CD4-positive, alpha-beta T cell treated with Interleukin-15 for 1 hour (primary cell): ENCODE data around the gene MAP7.
"Not testable (repeated sequence)": the region's sequence is repeated elsewhere in the genome, so short reads cannot be mapped to it uniquely, and the experiment has no call there.

Experiments used
- DNase-seq: peaks from one replicate; pipeline ENCODE4 v3.0.0-alpha.2; 2020

MAP7 gene

DNA sequence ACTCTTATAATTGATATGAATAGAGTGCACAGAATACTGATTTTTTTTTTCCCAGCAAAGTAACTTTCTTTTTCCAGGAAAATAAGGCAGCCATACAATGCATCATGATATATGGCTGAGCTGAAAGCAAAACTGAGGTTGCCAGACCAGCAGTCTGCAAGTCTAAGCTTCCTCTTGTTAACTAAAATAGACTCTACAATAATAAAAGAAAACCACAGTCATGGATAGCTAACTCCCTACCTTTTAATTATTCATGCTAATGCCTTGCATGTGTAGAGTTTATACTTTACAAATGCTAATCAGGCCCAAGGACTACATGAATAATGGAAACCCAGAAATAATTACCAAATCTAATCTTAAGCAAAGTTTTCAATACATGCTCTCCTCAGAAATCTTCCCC lies 47.4 kb downstream of the MAP7 start:
- no peak for DNase-seq

DNA sequence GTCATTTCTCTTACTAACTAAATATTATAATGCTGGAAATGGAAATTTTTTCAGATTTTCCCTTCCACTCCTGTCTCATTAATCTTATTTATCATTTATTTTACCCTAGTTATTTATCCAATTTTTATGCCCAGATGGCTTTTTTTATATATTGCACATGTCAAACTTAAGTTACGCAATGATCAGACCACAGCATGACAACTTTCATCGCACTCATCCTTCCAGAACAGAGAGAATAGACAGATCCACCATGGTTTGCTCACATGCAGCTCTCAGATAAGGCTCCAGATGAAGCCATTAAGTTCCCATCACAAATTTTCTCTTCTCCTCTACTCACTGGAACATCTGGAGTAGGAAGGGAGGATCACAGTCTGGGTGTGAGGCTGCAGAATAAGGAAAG lies 48.7 kb downstream of the MAP7 start:
- DNase-seq: no peak

DNA sequence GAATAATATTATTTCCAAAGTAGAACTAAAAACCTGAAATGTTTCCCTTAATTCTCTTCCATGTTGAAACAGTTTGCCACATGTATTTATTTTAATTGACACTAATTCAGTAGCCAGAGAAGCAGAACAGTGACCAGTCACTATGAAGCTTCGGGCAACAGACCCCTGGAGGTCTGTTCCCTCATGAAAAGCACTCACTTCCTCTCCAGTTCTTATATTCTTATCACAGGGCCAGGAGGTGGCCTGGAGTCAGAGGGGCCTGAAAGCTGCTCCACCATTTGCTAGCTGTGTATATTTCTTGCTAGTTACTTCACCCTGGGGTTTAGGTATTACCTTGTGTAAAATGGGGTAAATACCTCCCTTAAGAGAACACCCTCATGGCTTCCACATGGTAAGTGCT lies 49.1 kb downstream of the MAP7 start:
- DNase-seq: no peak

DNA sequence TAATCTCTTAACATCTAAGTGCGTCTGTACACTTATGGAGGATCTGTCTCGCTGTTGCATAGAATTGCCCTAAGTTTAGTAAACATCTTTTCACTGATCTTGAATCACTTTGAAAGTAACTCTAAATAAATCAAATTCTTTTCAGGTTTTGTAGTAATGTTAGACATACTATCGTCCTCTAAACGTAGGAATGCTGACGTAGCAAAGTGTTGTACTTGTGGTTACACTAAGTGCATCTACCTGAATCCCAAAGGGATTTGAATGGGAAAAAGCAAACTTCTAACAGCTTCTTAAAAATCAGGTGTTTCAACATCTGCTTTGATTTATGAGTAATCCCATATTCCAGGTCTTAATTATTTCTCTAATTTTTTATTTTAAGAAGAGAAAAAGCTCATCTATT lies 49.8 kb downstream of the MAP7 start:
- DNase-seq: no peak

DNA sequence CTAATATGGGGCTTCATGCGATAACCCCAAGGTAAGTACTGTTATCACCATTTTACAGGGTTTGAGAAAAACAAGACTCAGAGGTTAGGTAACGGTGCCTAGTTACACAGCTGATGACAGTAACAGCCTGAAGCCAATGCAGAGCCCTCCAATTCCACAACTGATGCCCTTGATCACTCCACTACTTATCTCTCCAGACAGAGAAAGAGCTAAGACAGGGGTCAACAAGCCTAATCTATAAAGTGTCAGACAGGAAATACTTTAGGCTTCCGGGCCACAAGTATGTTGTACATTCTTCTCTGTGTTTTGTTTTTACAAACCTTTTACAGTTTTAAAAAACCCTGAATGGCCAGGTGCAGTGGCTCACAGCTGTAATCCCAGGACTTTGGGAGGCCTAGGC lies 50.9 kb downstream of the MAP7 start:
- DNase-seq: no peak

DNA sequence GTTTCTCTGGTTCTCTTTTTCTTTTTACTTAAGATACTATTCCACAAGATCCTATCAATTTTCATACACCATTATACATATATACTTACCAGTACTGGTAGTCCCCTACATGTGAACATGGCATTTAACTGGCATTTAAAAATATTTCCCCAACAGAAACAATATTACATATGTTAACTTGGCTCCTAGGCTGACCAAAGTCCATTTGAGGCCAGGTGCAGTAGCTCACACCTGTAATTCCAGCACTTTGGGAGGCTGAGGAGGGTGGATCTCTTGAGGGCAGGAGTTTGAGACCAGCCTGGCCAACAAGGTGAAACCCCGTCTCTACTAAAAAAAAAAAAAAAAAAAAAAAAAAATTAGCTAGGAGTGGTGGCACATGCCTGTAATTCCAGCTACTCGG lies 53.8 kb downstream of the MAP7 start:
- not testable (repeated sequence) for DNase-seq

DNA sequence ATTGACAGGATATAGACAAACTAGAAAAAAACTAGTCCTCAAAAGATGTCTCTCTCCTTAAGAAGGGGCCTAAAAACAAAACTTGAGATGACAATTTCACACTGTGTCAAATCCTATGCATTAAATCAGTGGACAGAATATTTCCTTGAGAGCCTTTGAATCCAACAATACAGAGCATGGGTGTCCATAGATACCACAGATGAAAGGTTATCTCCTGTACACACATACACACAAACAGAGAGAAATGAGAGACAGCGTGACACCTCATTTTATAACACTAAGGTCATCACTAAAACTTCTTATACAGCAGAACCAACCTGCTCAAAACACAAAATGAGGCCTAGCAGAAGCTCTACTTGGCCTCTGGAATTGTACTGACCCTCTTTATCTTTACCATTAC lies 55.5 kb downstream of the MAP7 start:
- DNase-seq: no peak

DNA sequence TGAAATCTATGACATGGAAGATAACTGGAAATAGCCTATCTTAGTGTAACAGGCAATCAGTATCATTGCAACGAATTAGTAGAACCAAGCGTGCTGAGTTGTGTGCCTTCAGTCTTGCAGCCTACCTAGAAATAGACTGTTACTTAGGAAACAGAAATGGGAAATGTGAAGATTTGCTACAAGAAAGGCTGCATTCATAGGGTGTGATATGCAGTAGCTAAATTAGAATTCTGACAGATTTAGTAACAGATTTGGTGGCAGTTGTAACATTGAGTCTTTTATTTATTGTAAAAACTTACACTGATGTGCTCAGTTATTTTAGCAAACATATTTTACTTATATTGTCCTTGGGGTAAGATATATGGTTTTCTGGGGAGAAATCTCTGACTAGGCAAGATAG lies 56.2 kb downstream of the MAP7 start:
- no peak for DNase-seq

DNA sequence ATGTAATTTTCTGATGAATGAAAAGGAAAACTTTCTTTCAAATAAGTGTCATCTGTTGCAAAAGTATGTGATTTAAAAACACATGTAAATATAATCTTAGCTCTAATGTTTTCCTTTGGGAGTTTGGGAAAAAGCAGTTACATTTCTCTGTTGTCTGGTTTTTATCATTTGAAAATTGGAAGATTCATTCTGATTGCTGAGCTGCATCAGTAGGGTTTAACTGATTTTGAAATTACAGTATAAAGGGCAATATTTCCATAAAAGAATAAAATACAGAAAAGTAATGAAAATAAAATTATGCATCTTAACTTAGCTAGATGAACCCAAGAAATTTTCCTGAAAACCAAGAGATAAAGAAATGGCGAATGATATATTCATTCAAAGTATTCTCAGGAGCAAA lies 57.8 kb downstream of the MAP7 start:
- DNase-seq: no peak

DNA sequence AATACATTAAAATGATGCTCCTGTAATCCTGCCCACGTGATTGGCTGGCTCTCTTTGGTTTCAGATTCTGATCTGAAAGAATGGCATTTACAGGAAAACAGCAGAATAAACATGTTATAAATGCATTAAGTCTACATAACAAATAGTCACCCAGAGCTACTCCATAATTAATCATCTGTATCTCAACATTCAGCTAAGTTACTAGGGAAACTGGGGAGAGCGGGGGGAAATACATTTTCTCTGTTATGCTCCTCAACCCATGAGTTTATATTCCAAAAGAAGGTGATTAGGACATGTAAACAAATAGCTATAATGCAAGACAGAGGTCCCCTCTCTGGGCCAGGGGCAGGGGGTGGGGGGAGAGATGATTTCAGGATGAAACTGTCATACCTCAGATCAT lies 58.5 kb downstream of the MAP7 start:
- no peak for DNase-seq

DNA sequence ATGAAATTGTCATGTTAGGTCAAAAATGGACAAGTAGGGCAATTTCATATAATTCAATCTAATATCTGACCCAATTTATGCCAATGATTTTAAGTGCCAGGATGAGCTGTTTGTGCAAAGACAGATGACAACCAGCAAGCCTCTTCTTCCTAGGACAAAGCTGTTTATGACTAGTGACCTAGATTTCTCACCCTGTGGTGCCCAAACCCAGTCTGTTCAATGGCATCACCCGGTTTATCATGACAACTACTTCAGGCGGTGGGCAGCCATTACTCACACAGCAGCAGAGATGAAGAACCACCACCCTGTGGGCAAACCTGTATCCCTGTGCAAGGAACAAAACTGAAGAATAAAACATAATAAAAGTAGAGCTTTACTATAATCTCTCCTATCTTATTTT lies 59.0 kb downstream of the MAP7 start:
- no peak for DNase-seq

DNA sequence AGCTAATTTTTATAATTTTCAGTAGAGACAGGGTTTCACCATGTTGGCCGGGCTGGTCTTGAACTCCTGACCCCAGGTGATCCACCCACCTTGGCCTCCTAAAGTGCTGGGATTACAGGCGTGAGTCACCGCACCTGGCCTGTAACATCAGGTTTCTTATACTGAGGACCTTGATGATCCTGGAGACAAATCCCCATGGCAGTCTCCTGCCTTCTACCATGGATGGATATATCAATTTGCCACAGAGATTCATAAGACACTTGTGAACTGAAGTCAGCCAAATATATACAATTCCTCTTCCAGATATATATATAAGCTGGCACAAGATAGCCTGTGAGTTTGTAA lies 60.6 kb downstream of the MAP7 start:
- not testable (repeated sequence) for DNase-seq

DNA sequence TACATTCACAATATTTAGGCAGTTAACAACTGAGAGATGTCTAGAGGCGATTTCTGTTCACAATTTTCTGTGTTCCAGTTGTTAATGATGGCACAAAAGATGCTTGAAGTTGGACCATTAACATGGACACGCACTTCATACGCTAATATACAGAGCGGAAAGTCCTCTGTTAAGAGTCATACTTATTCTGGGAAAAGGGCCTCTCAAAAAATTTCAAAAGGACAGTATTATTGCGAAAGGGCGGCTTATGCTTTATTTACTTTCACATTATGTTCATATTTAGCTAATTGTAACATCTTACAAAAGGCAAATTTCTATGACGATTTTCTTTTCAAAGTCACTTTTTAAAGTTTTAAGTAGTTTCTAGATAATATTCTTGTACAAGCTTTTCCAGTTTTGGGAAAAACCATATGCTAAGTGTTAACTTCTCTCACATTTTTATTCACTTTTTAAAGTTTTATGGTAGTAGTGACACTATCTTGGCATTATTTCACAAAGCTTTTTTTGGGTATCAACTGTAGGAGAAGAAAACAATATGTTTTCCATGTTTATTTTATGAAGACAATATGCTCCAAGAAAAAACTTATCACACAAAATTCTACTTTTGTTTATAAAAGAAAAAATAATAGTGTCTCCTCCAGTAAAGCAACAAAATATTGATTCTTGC lies 62.3 kb downstream of the MAP7 start:
- no peak for DNase-seq

DNA sequence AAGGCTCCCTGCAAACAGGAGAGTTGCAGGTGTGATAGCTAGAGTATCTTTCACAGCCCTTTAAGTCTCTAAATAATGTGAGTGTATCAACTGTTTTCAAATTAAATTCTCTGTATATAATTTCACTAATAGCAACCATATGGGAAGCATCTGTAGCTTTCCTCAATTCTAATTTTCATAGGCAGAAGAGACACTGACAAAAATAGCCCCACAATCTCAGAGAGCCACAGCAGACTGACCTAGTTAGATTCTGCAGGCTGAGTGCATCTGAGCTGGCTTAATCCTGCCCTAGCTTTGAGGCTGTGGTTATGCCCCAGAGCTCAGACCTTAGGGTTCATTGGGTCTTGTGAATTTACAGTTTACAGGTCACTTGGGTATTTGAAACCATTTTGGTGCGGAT lies 63.9 kb downstream of the MAP7 start:
- no peak for DNase-seq

DNA sequence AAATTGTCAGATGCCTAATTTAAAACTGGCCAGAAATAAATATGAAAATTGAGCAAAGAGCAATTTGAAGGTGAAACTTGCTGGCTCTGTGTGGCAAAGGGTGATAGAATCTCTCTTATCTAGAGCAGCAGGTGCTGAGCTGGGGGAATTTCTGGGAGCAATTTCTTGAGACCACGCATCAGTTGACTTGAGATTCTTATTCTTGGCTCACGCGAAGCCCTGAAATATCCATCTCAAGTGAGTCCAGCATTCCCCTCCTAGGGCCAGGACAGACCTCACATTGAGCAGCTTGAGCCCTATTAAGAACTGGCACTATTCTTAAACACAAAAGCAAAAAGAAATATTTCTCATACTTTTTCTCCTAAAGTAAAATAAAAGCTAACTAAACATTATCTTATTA lies 66.3 kb downstream of the MAP7 start:
- DNase-seq: no peak

DNA sequence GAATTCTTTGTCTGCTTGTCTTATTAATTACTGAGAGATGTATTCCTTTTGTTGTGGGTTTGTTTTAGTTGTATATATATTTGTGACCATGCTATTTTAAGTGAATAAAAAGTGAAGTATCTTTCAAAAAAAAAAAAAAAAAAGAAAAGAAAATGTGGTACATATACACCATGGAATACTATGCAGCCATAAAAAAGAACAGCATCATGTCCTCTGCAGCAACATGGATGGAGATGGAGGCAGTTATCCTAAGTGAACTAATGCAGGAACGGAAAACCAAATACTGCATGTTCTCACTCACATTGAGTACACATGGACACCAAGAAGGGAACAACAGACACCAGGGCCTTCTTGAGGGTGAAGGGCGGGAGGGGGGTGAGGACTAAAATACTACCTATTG lies 67.2 kb downstream of the MAP7 start:
- DNase-seq: not testable (repeated sequence)

DNA sequence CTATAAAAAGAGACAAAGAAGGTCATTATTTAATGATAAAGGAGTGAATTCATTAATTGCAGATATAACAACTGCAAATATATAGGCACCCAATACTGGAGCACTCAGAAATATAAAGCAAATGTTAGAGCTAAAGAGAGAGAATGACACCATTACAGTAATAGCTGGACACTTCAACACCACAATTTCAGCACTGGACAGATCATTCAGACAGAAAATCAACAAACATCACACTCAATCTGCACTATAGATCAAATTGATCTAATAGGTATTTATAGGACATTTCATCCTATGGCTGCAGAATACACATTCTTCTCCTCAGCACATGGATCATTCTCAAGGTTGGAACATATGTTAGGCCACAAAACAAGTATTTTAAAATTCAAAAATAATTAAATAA lies 72.7 kb downstream of the MAP7 start:
- no peak for DNase-seq

DNA sequence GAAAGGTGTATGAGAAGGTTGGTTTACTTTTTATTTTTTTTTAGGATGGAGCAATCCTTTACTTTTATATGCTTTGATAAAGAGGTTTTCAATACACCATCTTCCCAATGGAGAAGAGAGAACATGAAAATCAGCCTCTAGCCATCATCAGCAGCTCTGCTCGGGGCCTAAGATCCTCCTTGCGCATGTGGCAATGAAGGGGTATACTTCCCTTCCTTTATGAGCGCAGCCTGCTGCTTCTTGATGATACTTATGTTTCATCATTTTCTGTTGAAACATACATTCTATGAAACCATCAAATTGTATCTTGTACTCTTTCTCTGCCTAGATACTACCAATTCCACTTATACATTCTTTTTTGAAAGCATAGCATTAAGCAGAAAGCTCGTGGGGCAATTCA lies 74.5 kb downstream of the MAP7 start:
- no peak for DNase-seq

DNA sequence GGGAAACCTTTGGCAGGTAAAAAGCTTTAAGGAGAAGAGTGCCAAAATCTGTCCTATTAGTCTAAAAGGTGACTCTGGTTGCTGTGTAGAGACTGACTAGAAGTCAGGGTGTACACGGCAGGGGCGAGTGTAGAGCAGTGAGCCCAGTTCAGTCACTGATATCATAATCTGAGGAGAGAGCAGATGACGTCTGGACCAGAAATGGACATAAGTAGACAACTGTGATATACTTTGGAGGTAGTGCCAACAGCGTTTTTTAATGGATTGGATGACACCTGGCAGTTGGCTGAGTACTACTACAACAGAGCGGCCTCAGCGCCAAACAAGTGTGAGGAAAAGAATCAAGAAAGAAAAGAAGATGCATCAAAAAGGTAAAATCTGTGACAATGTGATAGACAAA lies 76.0 kb downstream of the MAP7 start:
- DNase-seq: no peak

DNA sequence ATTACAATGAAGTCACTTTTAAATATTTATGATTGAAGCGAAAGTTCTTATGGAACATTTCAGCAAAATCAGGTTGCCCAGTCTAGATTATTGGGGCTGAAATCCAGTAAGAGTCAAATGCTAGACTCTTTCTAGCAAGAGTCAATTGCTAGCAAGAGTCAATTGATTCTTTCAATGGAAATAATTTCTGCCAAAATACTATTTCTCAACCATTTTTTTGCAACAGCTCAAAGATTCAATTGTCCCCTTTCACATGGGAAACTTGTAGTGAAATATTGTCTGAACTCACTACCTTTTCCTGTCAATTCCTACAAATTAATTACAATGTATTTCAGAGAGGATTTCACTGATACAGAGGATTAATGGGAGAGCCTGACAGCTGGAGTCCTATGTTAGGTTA lies 78.3 kb downstream of the MAP7 start:
- no peak for DNase-seq

DNA sequence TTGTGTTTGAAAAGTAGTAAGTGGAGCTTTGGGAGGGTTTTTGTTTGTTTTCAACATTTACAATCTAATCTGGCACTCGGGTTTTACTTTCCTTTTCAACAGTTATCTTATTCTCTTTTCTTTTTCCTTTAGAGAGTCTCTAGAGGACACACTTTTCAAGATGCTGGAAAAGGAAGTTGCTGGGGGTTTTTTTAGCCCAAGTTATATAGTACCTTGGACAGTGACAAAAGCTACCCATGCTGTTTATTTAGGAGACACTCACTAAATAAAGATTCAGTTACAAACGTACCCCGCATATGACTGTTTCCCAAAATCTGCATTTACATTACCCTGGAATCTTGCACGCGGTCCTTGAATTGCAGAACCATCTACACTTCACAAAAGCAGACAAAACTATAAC lies 78.8 kb downstream of the MAP7 start:
- DNase-seq: no peak

DNA sequence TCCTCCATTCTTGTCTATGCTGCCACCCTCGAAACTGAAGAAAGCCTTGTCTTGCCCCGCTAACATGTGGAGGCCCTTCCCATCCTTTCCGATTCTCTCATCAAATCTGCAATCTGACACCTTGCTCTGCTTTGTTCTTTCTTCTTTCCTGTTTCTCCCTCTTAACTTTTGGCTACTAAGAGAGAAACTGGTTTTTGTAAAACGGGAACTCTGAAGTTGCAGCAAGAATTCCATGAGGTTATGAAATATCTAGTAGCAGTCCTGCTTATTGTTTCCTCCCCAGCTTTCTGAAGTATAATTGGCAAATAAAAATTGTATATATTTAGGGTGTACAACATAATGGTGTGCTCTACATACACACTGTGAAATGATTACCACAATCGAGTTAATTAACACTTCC lies 80.2 kb downstream of the MAP7 start:
- DNase-seq: no peak

DNA sequence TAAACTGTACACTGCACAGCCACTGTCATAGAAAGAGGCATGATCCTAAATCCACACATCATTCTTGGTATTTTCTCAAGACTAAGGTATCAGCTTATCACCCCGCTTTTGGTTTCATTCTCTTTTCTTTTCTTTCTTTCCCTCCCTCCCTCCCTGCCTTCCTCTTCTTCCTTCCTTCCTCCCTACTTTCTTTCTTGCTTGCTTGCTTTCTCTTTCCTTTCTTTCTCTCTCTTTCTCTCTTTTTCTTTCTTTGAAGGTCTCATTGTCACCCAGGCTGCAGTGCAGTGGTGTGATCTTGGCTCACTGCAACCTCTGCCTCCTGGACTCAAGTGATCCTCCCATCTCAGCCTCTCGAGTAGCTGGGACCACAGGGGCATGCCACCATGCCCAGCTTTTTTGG lies 81.1 kb downstream of the MAP7 start:
- DNase-seq: no peak

DNA sequence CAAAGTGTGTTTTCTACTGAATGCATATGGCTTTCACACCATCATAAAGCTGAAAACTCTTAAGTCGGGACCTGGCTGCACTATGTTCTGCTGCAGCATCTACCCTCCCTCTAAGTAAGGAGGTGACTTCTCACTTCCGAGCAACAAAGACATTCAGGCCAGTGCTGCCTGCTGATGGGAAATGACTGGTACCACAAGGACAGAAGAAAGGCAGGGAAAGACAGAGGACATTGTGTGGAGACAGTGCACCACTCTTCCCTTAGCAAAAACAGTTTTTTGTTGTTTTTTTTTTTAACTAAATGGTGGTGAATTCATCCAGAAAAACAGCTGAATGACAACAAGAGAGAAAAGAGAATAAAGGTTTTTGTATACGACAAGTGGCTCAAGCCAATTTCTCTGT lies 81.5 kb downstream of the MAP7 start:
- DNase-seq: no peak

DNA sequence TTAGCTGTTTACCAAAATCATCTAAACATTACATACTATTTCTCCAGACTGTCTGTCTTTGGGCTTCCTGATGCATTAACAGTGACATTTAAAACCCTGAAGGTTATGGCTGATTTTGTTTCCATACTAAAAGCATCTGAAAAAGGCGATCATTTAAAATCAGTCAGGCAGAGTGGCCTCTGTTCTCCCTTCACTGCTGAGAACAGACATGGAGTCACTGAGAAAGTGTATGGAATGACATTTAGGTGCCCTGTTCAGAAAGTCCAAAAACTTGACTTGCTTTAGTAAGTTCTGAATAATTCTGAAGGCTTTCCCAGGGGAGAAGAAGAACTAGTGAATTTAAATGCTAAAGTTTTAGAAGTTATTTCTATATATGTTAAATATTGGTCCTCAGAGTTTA lies 83.0 kb downstream of the MAP7 start:
- DNase-seq: no peak

DNA sequence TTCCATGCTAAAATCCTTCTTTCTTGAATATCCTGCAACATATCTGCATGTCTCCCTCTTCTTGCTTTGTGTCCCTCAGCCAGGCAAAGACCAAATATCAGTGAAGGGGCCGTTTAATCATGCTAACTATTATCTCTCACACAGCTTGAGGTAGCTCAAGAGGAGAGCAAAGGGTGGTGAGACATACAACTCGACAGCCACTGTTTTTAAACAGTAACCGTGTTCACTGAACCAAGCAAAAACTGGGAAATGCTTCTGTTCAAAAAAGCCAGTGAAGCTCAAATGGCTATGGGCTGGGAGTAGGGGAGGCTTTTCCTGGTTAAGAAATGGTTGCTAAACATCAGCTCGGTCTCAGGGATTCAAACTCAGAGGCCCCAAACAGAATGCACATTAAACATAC lies 83.4 kb downstream of the MAP7 start:
- no peak for DNase-seq
